OCI-LY7 (cell line): ENCODE data around the gene CRYZ. TPM values are rescaled to one million over a fixed set of nuclear protein-coding genes. Genes with fewer than 3 reads are reported as not detected.

ENCODE experiments used
- BruUV-seq: library from RNA; stranded (reverse); fragments of 400-500 nt; replicated peaks from 2 replicates; lab custom pipeline; 2021; lab: Mats Ljungman, UMichigan
- CTCF ChIA-PET: fragments of 300-600 bp; sonication (Branson Sonifier 250); formaldehyde crosslinking; loops from one replicate; lab custom pipeline; 2022; ENCODE audit warnings: antibody characterized with exemption; ENCODE audit not compliant: unreplicated experiment; lab: Charles Lee
- POLR2A ChIA-PET: fragments of 300-600 bp; sonication (Branson Sonifier 250); formaldehyde crosslinking; loops from one replicate; lab custom pipeline; 2022; ENCODE audit warnings: antibody characterized with exemption; lab: Charles Lee
- DNase-seq: peaks from one replicate; pipeline ENCODE4 v3.0.0-alpha.2; 2015; ENCODE audit warnings: low spot score
- H2AFZ ChIP-seq: fragments of 200-600 bp; sonication (generic), shearing (Covaris generic); 2 replicates; pipeline ENCODE4 v1.6.1; 2014; ENCODE audit warnings: mild to moderate bottlenecking, antibody characterized with exemption, low read length, moderate library complexity
- H3K27ac ChIP-seq: fragments of 200-600 bp; sonication (generic); 2 replicates; pipeline ENCODE4 v1.5.1; 2014; ENCODE audit warnings: mixed run types, low read depth, mild to moderate bottlenecking, moderate library complexity, low read length, inconsistent platforms; ENCODE audit not compliant: poor library complexity, severe bottlenecking
- H3K36me3 ChIP-seq: fragments of 200-600 bp; sonication (generic); 2 replicates; pipeline ENCODE4 v1.6.1; 2014; ENCODE audit warnings: mild to moderate bottlenecking, antibody characterized with exemption, low read length, moderate library complexity, mixed read lengths; ENCODE audit not compliant: insufficient read depth
- H3K4me1 ChIP-seq: fragments of 200-600 bp; sonication (generic); 2 replicates; pipeline ENCODE4 v1.5.1; 2014; ENCODE audit warnings: mild to moderate bottlenecking, low read length; ENCODE audit not compliant: insufficient read depth, poor library complexity, severe bottlenecking
- H3K4me2 ChIP-seq: fragments of 200-600 bp; sonication (generic); 2 replicates; pipeline ENCODE4 v1.6.1; 2014; ENCODE audit warnings: mild to moderate bottlenecking, low read length
- H3K4me3 ChIP-seq: fragments of 200-600 bp; sonication (generic); 2 replicates; pipeline ENCODE4 v1.5.1; 2014; ENCODE audit warnings: mild to moderate bottlenecking, low read depth, low read length; ENCODE audit not compliant: poor library complexity, severe bottlenecking
- H3K79me2 ChIP-seq: fragments of 200-600 bp; sonication (generic); 2 replicates; pipeline ENCODE4 v1.6.1; 2016; ENCODE audit warnings: low read depth, mild to moderate bottlenecking, low read length, moderate library complexity, mixed read lengths; ENCODE audit not compliant: insufficient read depth
- H3K9me2 ChIP-seq: fragments of 200-600 bp; sonication (generic); 2 replicates; pipeline ENCODE4 v1.6.1; 2016; ENCODE audit warnings: mild to moderate bottlenecking, low read length, mixed read lengths; ENCODE audit not compliant: insufficient read depth
- H3K9me3 ChIP-seq: fragments of 200-600 bp; sonication (generic); 2 replicates; pipeline ENCODE4 v1.6.1; 2014; ENCODE audit warnings: mild to moderate bottlenecking, mixed run types, low read length, mixed read lengths
- H4K20me1 ChIP-seq: fragments of 200-600 bp; sonication (generic); 2 replicates; pipeline ENCODE4 v1.6.1; 2014; ENCODE audit warnings: mild to moderate bottlenecking, antibody characterized with exemption, low read length, moderate library complexity, mixed read lengths; ENCODE audit not compliant: insufficient read depth
- CTCF ChIP-seq: fragments of 200-600 bp; sonication (generic); conservative IDR thresholded peaks from 2 replicates; pipeline ENCODE4 v1.5.1; 2014; ENCODE audit warnings: mild to moderate bottlenecking, antibody characterized with exemption, low read length, moderate library complexity, mixed read lengths
- EZH2phosphoT487 ChIP-seq: fragments of 200-600 bp; sonication (generic); IDR thresholded peaks from 2 replicates; pipeline ENCODE4 v1.6.1; 2018; ENCODE audit warnings: low read depth, borderline replicate concordance, mild to moderate bottlenecking, mixed run types, antibody characterized with exemption, low read length, moderate library complexity, mixed read lengths
- intact Hi-C: fragments of 100-400 bp; cut with micrococcal nuclease; formaldehyde crosslinking; loops from one replicate; pipeline ENCODE4 v1.10.0; 2022; ENCODE audit not compliant: unreplicated experiment
- total RNA-seq, 2 experiments: library from RNA; depleted of rRNA in 1 of 2; stranded (reverse); fragments of >200 nt in 1 of 2; shearing (Covaris generic) in 1 of 2; gene quantifications; 2 replicates each; pipeline ENCODE4 v1.2.3, GENCODE V29; 2014 to 2022

Gene CRYZ
- total RNA-seq, 2 experiments from 2014 or later: 27.8 to 39.0 TPM

GRCh38 chr1:74684301-74684700 lies 48.5 kb downstream of the CRYZ start:
- H3K27ac ChIP-seq: no peak overlapping the region
- no peaks in the 10 kb centered on the region for H3K36me3 ChIP-seq
- no peak for DNase-seq
- TF ChIP-seq CTCF (no peak), EZH2phosphoT487 (no peak)
- POLR2A ChIA-PET: no interaction called here
- H3K4me1 ChIP-seq: no peaks in the 10 kb centered on the region
- BruUV-seq: no TSS peak
- H4K20me1 ChIP-seq: no peaks in the 10 kb centered on the region
- CTCF ChIA-PET: no interaction called here
- no peak overlapping the region for H3K4me3 ChIP-seq
- no peaks in the 10 kb centered on the region for H3K9me3 ChIP-seq
- intact Hi-C loops: no loop called here
- no peak overlapping the region for H3K4me2 ChIP-seq
- H2AFZ ChIP-seq: no peak overlapping the region
- H3K9me2 ChIP-seq: no peaks in the 10 kb centered on the region
- no peaks in the 10 kb centered on the region for H3K79me2 ChIP-seq

- intact Hi-C loops: no loop called here
- no peaks in the 10 kb centered on the region for H4K20me1 ChIP-seq
Measured at GRCh38 chr1:74683656-74684055, 49.2 kb downstream of the CRYZ start.

More at GRCh38 chr1:74683656-74684055, 49.2 kb downstream of the CRYZ start:
- Histone ChIP-seq H3K9me3 (no peaks in the 10 kb centered on the region), H3K36me3 (no peaks in the 10 kb centered on the region), H3K4me2 (no peak overlapping the region), H3K4me1 (no peaks in the 10 kb centered on the region), H3K79me2 (no peaks in the 10 kb centered on the region), H3K9me2 (no peaks in the 10 kb centered on the region), H2AFZ (no peak overlapping the region), H3K27ac (no peak overlapping the region), H3K4me3 (no peak overlapping the region)
- no TSS peak for BruUV-seq
- ChIA-PET CTCF (no interaction called here), POLR2A (interaction anchor here (0.8 kb wide), 1 partner anchor 180 kb away, joined by 3 read pairs; no protein-coding TSS in a partner anchor)
- TF ChIP-seq CTCF (no peak), EZH2phosphoT487 (no peak)
- DNase-seq: no peak
